ENCODE results near the gene GLB1L3. TPM values are rescaled to one million over a fixed set of nuclear protein-coding genes. Genes with fewer than 3 reads are reported as not detected.

The GLB1L3 gene, protein sequence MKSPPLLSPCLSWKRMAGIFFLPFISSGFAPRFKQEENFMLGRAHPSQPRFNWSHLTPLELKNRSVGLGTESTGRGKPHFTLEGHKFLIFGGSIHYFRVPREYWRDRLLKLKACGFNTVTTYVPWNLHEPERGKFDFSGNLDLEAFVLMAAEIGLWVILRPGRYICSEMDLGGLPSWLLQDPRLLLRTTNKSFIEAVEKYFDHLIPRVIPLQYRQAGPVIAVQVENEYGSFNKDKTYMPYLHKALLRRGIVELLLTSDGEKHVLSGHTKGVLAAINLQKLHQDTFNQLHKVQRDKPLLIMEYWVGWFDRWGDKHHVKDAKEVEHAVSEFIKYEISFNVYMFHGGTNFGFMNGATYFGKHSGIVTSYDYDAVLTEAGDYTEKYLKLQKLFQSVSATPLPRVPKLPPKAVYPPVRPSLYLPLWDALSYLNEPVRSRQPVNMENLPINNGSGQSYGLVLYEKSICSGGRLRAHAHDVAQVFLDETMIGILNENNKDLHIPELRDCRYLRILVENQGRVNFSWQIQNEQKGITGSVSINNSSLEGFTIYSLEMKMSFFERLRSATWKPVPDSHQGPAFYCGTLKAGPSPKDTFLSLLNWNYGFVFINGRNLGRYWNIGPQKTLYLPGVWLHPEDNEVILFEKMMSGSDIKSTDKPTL
- total RNA-seq = not detected in 2 replicates

DNA sequence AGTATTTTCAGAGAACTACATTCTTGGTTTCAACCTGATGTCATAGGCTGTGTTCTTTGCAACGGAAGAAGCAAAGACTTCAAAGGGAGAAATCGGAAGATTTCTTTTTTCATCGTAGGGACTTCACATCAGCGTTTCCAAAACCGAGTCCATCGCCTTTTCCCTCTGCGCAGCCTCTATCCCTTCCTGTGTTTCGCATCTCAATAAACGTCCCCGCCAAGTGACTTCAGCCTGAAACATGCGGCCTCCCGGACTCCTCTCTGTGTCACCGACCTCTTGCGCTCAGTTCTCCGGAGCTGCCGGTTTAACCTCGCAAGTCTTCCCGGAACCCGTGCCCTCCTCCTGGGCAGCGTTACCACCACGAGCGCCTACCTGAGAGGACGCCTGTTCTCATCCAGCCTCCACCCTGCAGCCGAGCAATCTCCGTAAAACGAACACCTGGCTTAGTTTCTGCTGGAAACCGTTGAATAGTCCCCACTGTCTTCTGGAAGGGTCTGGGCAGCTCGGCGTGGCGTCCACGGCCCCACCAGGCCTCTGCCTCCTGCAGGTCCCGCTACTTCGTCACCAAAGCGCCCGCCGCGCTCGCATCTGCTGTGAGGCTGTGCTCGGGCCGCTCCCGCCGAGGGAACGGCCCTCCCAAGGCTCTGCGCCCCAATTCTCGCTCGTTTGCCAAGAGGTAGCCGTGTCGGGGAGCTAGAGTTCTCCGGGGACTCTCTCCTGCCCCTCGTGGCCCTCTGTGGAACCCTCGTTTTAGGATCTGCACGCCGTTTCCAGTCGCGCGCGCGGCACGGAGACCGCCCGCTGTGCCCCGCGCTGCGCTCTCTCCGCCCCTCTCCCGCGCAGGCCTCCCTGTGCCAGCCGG is at the start of gene GLB1L3:
TSS of gene GLB1L3 (plus strand) at position 846 of the 862 bp plus-strand sequence. CDS start 362 bp downstream, outside the sequence.

DNA sequence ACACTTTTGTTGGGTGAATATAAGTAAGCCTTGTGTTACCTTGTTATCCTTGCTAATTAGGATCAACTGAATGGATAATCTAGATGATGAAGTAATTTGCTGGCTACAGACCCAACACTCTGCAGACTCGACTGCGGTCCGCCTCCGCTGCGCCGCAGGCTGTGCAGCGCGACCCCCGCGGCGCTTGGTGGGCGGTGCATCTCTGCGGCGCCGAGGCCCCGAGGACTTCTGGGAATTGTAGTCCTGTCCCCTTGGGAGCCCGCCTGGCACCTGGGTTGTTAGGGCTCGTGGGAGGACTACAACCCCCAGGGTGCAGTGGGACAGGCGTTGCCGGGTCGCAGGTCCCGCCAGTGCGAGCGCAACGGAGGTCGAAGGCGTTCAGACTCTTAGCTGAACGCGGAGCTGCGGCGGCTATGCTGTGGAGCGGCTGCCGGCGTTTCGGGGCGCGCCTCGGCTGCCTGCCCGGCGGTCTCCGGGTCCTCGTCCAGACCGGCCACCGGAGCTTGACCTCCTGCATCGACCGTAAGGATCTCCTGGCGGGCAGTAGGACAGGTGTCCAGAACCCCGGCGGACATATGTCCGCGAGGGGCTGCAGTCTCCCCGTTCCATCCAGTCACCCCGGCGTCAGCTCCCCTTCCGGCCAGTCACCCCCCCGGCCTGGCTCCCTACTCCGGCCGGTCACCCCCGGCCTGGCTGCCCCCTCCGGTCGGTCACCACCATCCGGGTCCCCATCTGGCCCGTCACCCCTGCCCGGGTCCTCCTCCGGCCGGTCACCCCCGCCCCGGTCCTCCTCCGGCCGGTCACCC is 22.8 kb upstream of the GLB1L3 start, which contains the start of the genes ACAD8 and THYN1:
TSS of gene ACAD8 (plus strand) at position 381 of the 806 bp plus-strand sequence. CDS start at position 414, 33 bp downstream.
TSS of gene THYN1 (minus strand) at position 165 of the 806 bp plus-strand sequence. CDS start 470 bp downstream, outside the sequence.

DNA sequence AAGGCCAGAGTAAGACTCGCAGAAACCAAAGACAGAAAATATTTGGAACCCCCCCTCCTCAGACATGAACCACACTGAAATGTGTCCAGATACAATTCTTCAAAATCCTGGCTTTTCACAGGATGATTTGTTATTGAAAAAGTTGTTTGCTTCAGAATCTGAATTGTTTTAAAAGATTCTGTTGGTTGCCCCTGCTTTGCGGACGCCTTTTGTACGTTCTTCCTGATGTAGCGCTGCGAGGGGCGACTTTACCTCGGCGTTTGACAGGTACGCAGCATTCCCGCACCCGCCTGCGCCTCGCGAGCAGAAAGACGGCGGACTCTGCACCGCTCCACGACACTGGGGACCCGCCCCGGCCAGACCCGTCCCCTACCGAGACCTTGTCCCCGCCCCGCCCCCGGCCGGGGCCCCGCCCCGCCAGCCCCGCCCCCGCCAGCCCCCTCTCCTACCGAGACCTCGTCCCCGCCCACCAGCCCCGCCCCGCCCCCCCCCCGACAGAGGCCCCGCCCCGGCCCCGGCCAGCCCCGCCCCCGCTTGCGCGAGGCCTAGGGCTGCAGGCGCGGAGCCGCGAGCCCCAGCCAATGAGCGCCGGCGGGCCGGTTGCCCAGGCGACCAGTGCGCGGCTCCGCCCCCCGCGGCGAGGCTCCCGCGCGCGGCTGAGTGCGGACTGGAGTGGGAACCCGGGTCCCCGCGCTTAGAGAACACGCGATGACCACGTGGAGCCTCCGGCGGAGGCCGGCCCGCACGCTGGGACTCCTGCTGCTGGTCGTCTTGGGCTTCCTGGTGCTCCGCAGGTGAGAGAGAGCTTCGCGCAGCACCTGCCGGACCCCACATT is 55.4 kb downstream of the GLB1L3 start, which contains the start of gene GLB1L2:
TSS of gene GLB1L2 (plus strand) at position 635 of the 835 bp plus-strand sequence. CDS start at position 709, 74 bp downstream.

Other genes starting within 250 kb of the GLB1L3 start
- gene JAM3, start 207.3 kb upstream of the GLB1L3 start, total RNA-seq = 13.7 and 80.5 TPM in 2 replicates
- 18.0 and 29.7 TPM in 2 replicates for gene NCAPD3, start 52.4 kb upstream of the GLB1L3 start, total RNA-seq
- gene VPS26B, start 51.7 kb upstream of the GLB1L3 start, total RNA-seq = 44.4 and 47.1 TPM in 2 replicates
- 50.2 and 51.9 TPM in 2 replicates for gene THYN1, start 23.0 kb upstream of the GLB1L3 start, total RNA-seq
- 18.0 and 18.3 TPM in 2 replicates for gene ACAD8, start 22.8 kb upstream of the GLB1L3 start, total RNA-seq
- 0.67 and 1.6 TPM in 2 replicates for gene GLB1L2, start 55.6 kb downstream of the GLB1L3 start, total RNA-seq
- not detected in 2 replicates for gene B3GAT1, start 135.9 kb downstream of the GLB1L3 start, total RNA-seq

All from vein endothelial cell (primary cell).